HS-27A (cell line): ENCODE results near the gene ATP6V0C.
"Not testable (repeated sequence)": the region's sequence is repeated elsewhere in the genome, so short reads cannot be mapped to it uniquely, and the experiment has no call there.

ENCODE experiments used
- DNase-seq: peaks from one replicate; pipeline ENCODE4 v3.0.0-alpha.2; 2012; ENCODE audit warnings: low read depth, missing footprints

Gene ATP6V0C

GRCh38 chr16:2529061-2529931 is 15.5 kb downstream of the ATP6V0C start:
- DNase-seq: no peak

- no peak for DNase-seq
Observed at GRCh38 chr16:2529961-2530628, 16.3 kb downstream of the ATP6V0C start.

- DNase-seq: no peak
Observed at GRCh38 chr16:2530629-2531318, 17.0 kb downstream of the ATP6V0C start.

- no peak for DNase-seq
Observed at GRCh38 chr16:2531371-2531695, 17.6 kb downstream of the ATP6V0C start, which contains the start of gene CEMP1. Gene CEMP1, minus strand, starts transcription at chr16:2531408. Its CDS starts 335 bp downstream, at chr16:2531073.

GRCh38 chr16:2531696-2532493 is 18.1 kb downstream of the ATP6V0C start:
- DNase-seq: peak; percentile 81

GRCh38 chr16:2532494-2533141 is 18.9 kb downstream of the ATP6V0C start:
- no peak for DNase-seq

- DNase-seq: not testable (repeated sequence)
Observed at GRCh38 chr16:2533142-2533755, 19.5 kb downstream of the ATP6V0C start.

- no peak for DNase-seq
Observed at GRCh38 chr16:2533912-2534311, 20.2 kb downstream of the ATP6V0C start.

GRCh38 chr16:2534335-2534734 is 20.6 kb downstream of the ATP6V0C start:
- not testable (repeated sequence) for DNase-seq

GRCh38 chr16:2535625-2536013 is 21.9 kb downstream of the ATP6V0C start:
- DNase-seq: no peak

- DNase-seq: peak; percentile 59
Observed at GRCh38 chr16:2537451-2538379, 24.0 kb downstream of the ATP6V0C start, which contains the start of gene PDPK1. Gene PDPK1, plus strand, starts transcription at chr16:2538021. Its CDS starts 92 bp downstream, at chr16:2538113.

- DNase-seq: not testable (repeated sequence)
Observed at GRCh38 chr16:2539192-2539844, 25.6 kb downstream of the ATP6V0C start.

- not testable (repeated sequence) for DNase-seq
Observed at GRCh38 chr16:2539845-2540458, 26.2 kb downstream of the ATP6V0C start.

GRCh38 chr16:2540912-2541311 is 27.2 kb downstream of the ATP6V0C start:
- DNase-seq: not testable (repeated sequence)

GRCh38 chr16:2541409-2541808 is 27.7 kb downstream of the ATP6V0C start:
- DNase-seq: not testable (repeated sequence)

- not testable (repeated sequence) for DNase-seq
Observed at GRCh38 chr16:2543771-2544170, 30.0 kb downstream of the ATP6V0C start.

GRCh38 chr16:2550283-2550878 is 36.6 kb downstream of the ATP6V0C start:
- DNase-seq: not testable (repeated sequence)

GRCh38 chr16:2551420-2551889 is 37.7 kb downstream of the ATP6V0C start:
- not testable (repeated sequence) for DNase-seq
